GM19023 (cell line): Measurements from ENCODE around the gene MDN1.
"Not testable (repeated sequence)": the region's sequence is repeated elsewhere in the genome, so short reads cannot be mapped to it uniquely, and the experiment has no call there.

Experiments
- ATAC-seq: cut with Tn5 transposase; IDR thresholded peaks from one replicate; pipeline ENCODE4 v1.9.1; 2021; ENCODE audit warnings: mild to moderate bottlenecking, moderate library complexity; ENCODE audit not compliant: unreplicated experiment

Gene MDN1

DNA sequence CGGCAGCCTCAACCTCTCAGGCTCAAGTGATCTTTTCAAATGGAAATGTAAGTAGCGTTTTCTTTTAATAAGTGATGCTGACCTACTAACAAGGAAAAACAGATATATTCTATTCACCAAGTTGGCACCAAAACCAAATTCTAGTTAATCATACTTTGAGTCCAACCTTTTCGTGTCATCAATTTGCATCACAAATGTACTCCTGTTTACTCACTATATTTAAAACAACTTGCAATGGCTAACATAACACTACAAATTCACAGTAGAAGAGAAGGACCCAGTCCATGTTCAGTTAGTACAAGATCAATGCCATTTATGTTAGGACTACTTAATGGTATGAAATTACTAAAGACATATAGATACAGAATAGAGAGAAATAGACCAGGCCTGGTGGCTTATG is 50.0 kb downstream of the MDN1 start:
- no peak for ATAC-seq

DNA sequence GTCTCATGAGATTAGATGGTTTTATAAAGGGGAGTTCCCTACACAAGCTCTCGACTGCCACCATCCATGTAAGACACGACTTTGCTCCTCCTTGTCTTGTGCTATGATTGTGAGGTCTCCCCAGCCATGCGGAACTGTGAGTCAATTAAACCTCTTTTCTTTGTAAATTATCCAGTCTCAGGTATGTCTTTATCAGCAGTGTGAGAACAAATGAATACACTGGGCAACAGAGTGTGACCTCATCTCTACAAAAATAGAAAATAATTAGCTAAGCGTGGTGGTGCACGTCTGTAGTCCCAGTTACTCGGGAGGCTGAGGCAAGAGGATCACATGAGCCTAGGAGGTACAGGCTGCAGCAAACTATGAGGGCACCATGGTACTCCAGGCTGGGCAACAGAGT is 51.3 kb downstream of the MDN1 start:
- no peak for ATAC-seq

DNA sequence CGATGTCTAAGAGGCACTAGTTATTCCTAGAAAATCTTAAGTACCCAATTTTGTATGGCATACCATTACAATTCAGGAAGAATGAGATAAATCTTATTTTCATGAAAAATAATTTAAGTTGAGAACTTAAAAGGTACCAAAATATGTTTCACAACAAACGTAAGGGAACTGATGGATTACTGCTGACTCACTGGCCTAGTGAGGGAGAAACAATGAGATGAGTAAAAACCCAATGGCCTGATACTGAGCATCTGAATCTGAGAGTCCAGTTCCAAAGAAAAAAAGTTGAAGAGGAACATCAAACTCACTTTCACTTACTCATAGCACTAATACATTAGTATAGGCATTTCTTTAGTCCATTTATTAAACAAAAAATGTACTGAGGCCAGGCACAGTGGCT is 56.0 kb downstream of the MDN1 start:
- no peak for ATAC-seq

DNA sequence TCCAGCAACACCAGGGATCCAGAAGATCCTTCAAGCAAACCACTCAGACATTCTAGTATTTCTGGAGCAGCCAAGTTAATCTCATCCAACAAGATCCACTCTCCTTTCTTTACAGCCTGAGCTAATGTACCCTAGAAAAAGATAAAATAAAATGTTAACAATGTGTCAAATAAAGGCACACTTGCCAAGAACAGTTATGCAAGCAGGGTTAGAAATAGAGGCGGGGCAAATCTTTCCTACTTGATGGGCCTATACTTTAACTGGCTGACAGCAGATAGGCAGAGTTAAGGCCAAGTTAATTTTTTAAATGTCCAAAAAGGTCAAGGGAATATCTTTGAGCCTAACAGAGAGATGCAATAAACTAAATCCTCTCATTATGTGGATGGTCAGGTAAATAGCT is 60.8 kb downstream of the MDN1 start:
- no peak for ATAC-seq

DNA sequence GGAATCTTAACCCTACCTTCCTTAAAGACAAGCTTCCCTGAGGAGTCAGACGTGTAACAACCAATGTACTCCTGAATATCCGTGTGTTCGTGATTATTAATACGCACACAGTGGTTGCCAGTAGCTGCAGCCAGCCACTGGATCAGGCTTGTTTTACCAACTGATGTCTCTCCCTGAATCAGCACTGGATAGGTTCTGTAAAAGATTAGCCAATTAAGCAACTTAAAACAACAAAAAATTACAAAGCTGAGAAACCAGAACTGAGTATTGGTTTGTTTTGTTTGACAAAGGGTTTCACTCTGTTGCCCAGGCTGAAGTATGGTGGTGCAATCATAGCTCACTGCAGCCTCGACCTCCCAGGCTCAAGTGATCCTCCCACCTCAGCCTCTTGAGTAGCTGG is 69.3 kb downstream of the MDN1 start:
- no peak for ATAC-seq

DNA sequence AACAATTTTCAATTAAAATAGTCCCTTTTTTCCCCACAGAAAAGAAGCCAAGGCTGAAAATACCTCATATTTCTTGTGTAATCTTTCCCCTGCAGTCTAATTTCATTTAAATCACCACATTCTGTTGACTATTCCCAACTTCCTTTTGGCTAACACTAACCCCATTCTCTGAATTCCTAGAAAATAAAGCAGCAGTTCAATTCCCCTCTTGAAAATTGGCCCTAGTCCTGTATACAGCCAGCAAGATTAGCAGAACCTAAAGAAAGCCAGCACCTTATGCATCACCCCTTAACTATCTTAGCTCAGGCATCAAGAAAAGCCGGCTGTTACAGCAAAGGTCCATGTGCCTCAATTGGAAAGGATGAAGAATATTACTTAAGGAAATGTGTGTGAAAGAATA is 69.7 kb downstream of the MDN1 start:
- ATAC-seq: no peak

DNA sequence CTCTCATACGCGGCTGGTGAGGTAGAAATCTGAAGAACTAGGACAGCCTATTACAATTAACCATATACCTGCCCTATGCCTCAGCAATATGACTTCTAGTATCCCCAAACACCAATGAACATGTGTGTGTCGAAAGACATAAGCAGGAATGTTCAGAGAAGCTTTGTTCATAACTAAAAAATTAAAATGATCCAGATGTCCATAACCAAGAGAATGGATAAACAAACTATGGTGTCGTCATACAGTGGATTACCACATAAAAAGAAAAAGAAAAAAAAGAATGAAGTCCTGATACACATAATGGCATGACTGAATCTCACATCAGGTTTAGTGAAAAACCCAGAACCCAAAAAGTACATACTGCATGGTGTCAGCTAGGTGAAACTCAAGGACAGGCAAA is 73.9 kb downstream of the MDN1 start:
- ATAC-seq: no peak

DNA sequence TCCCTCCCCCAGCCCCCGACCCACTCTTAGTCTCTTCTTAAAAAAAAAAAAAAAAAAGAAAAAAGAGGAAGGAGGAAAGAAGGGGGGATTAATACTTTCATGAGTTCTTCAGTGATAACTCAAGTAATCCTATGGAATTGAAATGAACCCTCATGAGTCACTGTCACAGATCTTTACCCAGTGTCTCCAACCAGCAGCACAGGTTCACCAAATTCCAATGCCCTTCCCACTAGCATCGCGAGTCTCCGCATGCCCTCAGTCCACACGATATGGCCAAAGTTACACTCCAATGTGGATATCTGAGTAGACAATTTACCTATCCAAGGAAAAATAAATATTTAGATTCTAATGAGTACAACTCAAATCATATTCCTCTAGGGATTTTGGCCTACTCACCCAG is 74.5 kb downstream of the MDN1 start:
- ATAC-seq: no peak

DNA sequence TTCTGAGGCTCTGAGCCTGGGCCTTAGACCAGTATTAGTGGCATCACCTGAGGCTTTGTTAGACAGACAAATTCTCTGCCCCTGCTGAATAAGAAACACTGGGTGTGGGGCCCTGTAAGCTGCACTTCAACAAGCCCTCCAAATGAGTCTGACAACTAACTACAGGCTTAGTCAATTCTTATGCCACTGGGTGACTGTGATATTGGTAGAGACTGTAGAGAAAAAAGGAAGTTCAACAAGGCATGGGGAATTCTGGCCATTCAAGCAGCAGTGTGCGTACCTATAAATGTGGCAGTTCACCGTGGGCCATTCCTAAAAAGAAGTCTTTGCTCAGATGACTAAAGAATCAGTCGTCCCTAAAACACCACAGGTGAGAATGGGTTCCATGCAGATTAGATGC is 82.7 kb downstream of the MDN1 start:
- ATAC-seq: no peak

DNA sequence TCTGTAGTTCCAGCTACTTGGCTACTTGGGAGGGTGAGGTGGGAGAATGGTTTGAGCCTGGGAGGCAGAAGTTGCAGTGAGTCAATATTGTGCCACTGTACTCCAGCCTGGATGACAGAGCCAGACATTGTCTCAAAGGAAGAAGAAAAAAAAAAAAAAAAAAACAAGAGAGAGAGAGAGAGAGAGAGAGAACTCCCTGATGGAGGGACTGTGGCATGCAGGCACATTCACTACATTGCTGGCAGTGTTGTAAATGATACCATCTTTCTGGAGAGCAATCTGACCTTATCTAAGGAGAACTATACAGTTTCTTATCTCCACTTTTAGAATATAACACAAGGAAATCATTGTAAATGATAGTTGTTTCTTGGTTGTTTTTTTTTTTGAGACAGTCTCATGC is 85.1 kb downstream of the MDN1 start:
- ATAC-seq: no peak

DNA sequence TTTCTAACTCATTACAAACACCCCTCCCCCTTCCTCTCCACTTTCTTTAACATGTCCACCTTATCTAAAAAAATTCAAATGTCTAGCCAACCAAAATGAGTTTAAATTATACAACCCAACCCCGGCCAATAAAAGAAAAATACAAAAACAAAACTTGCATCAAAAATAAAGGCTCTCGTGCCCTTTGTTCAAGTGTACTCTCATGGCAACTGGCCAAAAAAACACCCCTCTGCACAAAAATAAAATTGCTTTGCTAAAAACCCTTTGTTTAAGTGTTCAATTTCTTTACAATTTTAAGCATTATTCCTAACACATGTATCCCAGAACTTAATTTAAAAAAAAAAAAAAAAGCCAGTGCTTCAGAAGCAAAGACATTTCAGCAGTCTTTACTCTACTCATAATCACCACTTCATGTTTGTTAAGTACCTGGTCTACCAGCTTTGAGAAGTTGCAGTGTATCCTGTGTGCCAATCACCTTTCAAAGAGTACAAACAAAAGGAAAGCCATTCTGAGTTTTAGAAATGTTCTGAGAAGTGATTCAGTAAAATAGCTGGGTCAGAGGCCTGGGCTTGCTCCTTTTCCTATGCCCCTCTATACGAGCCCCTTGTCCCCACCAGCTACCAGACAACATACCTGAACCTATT is 87.5 kb downstream of the MDN1 start:
- no peak for ATAC-seq

DNA sequence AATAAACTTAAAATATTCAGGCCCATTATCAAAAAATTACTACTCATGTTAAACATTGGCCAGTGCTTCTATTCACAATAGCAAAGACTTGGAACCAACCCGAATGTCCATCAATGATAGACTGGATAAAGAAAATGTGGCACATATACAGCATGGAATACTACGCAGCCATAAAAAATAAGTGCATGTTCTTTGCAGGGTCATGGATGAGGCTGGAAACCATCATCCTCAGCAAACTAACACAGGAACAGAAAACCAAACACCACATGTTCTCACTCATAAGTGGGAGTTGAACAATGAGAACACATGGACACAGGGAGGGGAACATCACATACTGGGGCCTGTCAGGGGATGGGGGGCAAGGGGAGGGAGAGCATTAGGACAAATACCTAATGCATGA is 88.3 kb downstream of the MDN1 start:
- not testable (repeated sequence) for ATAC-seq

DNA sequence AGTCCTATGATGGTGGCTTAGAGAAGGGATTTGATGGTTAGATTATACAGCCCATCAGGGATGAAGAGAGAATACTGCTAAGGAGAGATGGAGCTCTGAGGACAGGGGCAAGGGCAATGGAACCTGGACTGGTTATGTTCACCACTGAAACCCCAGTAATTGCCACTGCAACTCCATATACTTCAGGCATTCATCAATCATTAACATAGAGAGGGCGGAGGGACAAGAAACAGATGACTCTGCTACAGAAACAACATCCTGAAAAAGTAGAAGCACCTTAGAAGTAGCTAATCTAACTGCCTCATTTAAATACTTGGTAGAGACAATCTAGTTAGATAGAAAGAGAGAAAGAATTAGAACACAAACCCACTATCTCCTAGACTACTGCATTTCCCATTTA is 89.8 kb downstream of the MDN1 start:
- ATAC-seq: peak; percentile 83

DNA sequence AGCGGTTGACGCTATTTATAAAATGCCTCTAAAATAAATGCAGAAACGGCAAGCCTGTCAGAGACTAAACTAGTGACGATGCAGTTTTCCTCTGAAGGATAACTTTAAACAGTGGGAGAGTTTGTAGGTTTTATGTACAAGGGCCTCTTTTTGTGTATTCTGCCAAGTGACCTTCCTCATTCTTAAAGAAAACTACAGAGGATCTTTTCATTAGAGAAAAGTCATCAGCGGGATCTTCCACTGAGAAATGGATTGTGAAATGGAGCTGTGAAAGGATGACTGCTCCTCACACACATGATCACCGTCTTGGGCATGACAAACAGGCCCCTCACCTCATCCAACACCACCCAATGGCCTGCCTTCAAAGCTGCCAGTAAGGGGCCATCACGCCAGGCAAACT is 92.1 kb downstream of the MDN1 start:
- ATAC-seq: no peak

DNA sequence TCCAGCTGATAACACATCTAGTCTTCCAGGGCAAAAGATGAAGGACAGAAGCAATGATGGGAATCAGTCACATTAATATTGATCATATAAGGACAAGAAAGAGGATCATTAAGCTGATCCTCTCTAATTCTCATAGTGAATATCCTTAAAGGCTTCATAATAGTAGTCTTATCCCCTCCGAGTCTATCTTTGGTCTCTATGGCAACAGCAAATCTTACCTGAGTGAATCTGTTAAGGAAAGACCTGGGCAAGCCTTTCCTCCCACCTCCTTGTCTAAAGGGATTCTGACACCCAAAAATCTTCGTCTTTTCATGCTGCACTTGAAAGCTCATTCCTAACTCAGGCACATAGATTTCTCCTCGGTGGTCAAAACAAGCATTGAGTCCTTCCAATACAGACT is 94.6 kb downstream of the MDN1 start:
- no peak for ATAC-seq

DNA sequence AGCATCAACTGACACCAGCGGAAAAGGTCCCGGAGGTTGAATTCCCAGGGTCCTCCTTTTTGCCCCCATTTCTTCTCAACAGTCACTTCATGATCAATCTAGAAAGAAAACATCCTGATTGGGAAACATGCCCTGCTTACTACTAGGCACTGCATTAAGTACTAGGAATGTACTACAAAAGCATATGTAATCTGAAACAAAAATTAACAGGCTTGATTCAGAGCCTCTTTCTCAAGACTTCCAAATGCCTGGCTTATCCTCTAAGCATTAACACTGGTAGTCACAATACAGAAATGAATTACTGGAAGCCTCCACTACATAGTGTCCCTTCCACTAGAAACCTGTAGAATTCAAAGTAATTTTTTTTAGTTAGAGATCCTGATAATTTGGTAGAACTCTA is 96.5 kb downstream of the MDN1 start:
- ATAC-seq: no peak

DNA sequence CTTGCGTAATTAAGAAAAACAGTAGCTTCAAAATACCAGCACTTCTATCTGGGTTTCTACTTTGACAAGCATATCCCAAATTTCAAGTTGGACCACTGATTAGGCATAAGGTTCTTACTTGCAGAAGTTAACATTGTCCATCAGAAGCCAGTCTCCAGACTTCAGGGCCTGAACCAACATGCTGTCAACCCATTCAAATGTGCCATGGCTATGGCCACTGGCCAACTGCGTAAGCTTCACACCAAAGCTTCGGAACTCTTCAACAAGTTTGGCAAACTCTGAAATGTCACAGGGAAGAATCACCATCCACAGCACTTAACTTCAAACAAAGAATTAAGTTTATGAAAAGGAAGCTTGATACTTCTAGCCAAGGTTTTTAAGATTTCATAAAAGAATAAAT is 103.1 kb downstream of the MDN1 start:
- no peak for ATAC-seq

DNA sequence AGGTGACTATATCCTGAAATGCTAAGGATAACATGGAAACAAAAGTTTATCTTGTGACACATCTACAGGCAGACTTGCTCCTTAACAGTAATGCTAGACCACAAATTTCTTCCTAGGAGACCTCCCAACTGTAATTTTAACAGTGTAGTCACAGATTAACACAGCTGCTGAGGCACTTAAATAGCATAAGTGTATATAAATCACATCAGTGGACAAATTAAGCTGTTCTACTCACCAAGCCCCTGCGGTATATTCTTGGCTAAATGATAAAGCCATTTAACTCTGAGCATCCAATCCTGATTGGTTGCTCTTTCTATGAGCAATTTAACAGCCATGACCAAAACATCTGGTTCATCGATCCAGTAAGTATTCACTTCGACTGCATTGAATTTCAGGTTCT is 107.8 kb downstream of the MDN1 start:
- no peak for ATAC-seq

DNA sequence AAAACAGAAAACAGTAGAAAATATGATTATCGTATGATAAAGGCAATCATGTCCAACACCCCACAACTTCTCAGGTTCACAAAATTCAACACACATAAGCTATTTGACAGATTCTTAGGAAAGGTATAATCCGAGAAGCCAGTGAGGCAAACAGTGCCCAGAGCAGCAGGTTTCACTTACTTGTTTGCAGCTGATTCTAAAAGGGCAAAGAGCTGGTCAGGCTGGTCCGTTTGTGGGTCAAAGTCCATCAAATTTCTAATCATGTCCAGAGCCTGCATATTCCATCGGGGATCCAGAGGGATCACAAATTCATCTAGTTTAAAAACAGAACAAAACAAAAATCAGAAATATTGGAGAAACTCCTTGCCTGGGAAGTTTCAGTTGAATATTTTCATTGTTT is 111.3 kb downstream of the MDN1 start:
- no peak for ATAC-seq

DNA sequence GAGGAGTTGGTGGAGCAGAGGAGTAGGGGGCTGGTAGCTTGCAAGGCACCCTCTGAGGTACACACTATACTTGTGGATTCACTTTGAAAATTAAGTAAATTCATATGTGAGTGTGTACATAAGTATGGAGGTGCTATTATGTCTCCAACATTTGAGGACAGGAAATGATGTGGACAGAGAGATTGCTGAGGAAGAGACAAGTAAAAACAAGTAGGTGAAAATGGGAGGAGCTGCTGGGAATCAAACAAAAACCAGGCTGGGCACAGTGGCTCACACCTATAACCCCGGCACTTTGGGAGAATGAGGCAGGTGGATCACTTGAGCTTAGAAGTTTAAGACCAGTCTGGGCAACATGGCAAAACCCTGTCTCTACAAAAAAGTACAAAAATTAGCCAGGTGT is 111.8 kb downstream of the MDN1 start:
- ATAC-seq: no peak

DNA sequence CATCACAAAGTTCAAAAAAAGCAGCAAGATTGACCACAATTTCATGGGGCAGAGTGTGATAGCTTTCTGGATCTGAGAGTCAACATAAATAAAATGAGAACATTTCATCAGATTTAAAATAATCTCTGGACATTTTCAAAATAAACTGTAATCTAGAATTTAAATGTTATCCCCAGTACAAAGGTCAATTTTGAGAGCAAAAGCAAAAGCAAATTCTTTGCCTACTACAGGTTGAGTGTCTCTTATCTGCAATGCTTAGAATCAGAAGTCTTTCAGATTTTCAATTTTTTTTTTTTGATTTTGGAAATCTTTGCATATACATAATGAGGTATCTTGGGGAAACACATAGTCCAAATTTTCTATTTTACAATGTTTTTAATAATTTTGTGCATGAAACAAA is 113.5 kb downstream of the MDN1 start:
- ATAC-seq: no peak

DNA sequence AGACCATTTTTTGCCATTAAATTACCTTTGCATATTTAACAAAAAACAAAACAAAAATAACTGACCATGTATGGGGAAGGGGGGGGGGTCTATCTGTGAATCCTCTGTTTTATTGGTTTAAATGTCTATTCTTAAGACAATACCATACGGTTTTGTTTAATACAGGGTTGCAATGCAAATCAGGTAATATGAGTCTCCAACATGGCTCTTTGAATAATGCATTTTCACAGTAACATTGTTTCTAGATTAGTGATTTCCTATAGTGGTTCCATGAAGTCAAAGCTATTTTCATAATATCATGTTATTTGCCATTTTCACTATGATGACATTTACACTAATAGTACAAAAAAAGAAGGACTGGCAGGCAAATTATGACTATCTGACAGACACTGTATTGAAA is 116.3 kb downstream of the MDN1 start:
- no peak for ATAC-seq

DNA sequence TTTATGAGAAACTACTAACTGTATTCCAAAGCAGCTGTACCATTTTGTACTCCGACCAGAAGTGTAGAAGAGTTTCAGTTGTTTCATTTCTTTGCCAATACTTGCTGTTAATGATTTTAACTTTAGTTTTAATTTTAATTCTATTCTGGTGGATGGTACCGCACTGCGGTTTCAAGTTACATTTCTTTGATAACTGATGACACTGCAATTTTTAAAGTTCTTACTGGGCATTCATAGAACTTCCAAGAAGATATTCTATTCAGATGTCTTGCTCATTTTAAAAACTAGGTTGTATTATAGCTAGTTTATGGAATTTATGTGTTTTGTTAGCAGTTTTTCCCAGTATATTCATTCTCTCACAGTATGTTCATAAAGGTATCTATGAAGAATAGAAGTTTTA is 117.2 kb downstream of the MDN1 start:
- ATAC-seq: no peak

DNA sequence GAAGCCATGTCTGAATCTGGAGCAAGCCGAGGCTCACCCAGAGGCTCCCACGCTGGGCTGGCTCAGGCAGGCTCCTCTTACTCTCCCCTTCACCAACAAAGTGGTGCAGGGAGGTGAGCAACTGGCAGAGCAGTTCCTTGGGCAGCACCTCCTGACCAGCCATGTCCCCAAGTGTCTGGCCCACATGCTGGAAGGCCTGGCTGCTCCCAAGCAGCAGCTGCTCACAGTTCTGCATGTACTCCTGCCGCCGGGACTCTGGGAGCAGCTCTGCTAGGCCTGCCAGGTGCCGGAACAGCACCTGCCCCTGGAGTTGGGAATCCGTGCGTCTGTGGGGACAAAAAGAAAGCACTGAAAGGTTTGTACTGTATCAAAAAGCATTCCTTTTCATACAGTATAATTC is 123.9 kb downstream of the MDN1 start:
- no peak for ATAC-seq
